Kidney epithelial cell (primary cell): ENCODE data around the gene DYNC1I1. TPM values are rescaled to one million over a fixed set of nuclear protein-coding genes. Genes with fewer than 3 reads are reported as not detected.

Source experiments
- DNase-seq: peaks from one replicate; pipeline ENCODE4 v3.0.0-alpha.2; 2010; ENCODE audit warnings: low read depth
- H3K27me3 ChIP-seq: 2 replicates; pipeline ENCODE4 v1.6.0; 2011; ENCODE audit warnings: low read length; ENCODE audit not compliant: control insufficient read depth, insufficient read depth
- H3K36me3 ChIP-seq: 2 replicates; pipeline ENCODE4 v1.5.1; 2011; ENCODE audit warnings: low read length; ENCODE audit not compliant: control insufficient read depth, insufficient read depth
- H3K4me3 ChIP-seq: 2 replicates; pipeline ENCODE4 v1.5.1; 2011; ENCODE audit warnings: low read depth, mild to moderate bottlenecking, control low read depth, low read length
- total RNA-seq: library from RNA; depleted of rRNA; stranded (reverse); fragments of >200 nt; gene quantifications from 2 replicates; pipeline ENCODE4 v1.2.3, GENCODE V29; 2015
- TF ChIP-seq, protein P1 (sequence below): IDR thresholded peaks from 2 replicates; pipeline ENCODE4 v1.5.1; 2011; ENCODE audit warnings: mild to moderate bottlenecking, moderate library complexity, low read length, control low read depth, inconsistent platforms; ENCODE audit not compliant: insufficient read depth, poor library complexity, severe bottlenecking

The DYNC1I1 gene
- total RNA-seq, 1 donor from 2014 or later: 0.08 TPM

DNA sequence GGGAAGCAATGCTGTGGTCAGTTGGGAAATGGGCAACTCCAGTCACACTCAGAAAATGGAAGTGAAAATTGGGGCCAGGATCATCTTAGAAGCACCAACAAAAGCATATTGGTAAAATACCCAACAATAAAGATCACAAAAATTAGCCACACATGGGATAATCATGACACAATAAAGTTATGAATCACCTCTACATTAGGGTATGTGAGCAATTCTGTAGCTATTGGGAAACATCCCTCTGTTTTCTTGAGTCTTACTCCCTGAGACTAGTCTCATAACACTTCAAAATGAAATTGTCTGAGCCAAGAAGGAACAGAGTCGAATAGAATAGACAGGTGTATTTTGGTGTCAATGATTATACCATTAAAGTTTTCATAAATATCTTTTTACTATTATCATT, 178.3 kb downstream of the DYNC1I1 start:
- TF ChIP-seq, protein P1, sequence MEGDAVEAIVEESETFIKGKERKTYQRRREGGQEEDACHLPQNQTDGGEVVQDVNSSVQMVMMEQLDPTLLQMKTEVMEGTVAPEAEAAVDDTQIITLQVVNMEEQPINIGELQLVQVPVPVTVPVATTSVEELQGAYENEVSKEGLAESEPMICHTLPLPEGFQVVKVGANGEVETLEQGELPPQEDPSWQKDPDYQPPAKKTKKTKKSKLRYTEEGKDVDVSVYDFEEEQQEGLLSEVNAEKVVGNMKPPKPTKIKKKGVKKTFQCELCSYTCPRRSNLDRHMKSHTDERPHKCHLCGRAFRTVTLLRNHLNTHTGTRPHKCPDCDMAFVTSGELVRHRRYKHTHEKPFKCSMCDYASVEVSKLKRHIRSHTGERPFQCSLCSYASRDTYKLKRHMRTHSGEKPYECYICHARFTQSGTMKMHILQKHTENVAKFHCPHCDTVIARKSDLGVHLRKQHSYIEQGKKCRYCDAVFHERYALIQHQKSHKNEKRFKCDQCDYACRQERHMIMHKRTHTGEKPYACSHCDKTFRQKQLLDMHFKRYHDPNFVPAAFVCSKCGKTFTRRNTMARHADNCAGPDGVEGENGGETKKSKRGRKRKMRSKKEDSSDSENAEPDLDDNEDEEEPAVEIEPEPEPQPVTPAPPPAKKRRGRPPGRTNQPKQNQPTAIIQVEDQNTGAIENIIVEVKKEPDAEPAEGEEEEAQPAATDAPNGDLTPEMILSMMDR: no peak
- Histone ChIP-seq H3K4me3 (no peak overlapping the region), H3K36me3 (no peaks in the 10 kb centered on the region), H3K27me3 (no peaks in the 10 kb centered on the region)
- no peak for DNase-seq

DNA sequence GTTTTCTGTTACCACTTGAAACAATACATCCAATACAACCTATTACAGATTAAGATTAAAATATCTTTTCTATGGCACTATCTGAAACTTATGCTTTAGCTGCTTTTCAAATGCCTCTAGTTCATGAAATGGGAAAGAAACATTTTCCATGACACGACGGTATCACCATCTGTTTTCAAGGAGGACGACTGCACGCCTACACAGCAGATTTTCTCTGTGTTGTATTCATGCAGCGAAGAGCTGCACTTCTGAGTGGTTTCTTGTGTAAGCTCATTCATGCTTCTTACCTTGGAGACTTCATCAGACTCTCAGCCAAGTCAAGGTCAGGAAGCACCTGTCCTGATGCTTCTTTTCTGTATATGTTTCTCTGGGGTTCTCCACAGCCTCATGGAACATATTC, 179.2 kb downstream of the DYNC1I1 start:
- no peaks in the 10 kb centered on the region for H3K27me3 ChIP-seq
- TF ChIP-seq, protein P1: no peak
- H3K4me3 ChIP-seq: no peak overlapping the region
- DNase-seq: no peak
- H3K36me3 ChIP-seq: no peaks in the 10 kb centered on the region

DNA sequence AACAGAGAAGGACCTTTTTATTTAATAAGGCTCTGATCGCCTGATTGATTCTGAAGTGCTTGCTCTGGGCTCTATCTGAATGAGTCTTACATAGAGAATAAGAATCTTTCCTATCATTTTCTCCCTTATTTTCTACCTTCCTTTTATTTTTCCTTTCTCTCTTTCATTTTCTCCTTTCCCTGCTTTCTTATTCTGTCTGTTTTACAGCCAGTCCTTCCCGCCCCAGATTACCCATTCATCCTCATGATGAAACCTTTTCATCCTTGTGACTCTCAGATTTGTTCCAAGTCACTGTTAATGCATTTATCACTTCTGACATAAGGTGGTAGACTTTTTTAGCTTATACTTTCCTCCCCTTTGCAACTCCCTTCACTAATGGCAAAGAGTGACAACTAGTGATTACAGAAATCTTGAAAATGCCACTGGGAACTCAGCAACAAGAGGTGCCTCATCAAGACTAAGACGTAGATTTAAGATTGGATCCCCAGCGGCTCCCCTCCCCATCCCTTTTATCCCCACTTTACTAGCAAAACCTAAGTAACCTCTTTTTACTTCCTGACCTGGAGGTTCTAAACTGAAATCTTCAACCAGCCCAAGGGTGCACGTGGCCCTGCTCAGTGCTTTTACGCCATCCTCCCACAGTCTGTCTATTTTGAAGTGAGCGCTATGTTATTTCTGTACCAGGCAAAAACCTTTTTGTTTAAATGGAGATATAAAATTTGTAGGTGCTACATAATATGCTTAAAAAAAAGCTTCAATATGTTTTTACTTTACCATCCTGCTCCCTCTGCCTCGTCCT, 179.8 kb downstream of the DYNC1I1 start:
- TF ChIP-seq, protein P1: no peak
- H3K36me3 ChIP-seq: no peaks in the 10 kb centered on the region
- H3K27me3 ChIP-seq: no peaks in the 10 kb centered on the region
- H3K4me3 ChIP-seq: no peak overlapping the region
- DNase-seq: no peak

DNA sequence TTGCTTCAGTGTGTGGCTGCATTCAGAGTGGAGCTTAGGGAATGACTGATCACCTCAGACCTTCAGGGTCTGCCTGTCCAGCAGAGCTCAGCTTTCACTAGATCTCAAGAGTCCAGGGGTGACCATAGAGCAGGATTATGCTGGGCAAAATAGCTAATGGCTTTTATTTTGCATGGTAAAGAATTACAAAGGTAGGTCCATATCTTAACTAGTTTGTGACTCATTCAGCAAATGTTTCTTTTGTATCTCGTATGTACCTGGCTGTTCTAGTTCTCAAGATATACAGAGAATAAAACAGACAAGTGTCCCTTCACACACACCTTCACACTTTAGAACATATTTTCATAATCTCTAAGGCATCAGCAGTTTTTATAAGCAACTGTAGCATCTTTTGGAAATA, 180.5 kb downstream of the DYNC1I1 start:
- Histone ChIP-seq H3K36me3 (no peaks in the 10 kb centered on the region), H3K27me3 (no peaks in the 10 kb centered on the region), H3K4me3 (no peak overlapping the region)
- DNase-seq: no peak
- TF ChIP-seq, protein P1: no peak

DNA sequence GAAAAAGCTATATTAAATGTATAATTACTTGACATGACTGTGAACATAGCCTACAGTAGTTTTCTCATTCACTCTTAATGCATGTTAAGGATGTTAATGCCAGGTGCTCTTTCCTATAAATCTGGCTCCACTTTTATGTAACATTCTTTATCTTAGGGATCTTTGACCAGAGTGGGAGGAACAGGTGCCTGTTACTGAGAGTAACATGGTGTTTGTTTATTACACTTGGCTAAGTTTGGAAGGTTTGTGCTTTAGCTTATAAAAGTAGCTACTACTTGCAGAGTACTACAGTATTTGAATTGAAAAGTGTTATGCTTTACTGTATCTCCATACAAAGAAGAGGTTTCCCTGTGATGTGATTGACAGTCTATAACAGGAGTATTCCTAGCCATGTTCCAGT, 183.4 kb downstream of the DYNC1I1 start:
- DNase-seq: no peak
- H3K36me3 ChIP-seq: no peaks in the 10 kb centered on the region
- no peak overlapping the region for H3K4me3 ChIP-seq
- H3K27me3 ChIP-seq: no peaks in the 10 kb centered on the region
- TF ChIP-seq, protein P1: no peak

DNA sequence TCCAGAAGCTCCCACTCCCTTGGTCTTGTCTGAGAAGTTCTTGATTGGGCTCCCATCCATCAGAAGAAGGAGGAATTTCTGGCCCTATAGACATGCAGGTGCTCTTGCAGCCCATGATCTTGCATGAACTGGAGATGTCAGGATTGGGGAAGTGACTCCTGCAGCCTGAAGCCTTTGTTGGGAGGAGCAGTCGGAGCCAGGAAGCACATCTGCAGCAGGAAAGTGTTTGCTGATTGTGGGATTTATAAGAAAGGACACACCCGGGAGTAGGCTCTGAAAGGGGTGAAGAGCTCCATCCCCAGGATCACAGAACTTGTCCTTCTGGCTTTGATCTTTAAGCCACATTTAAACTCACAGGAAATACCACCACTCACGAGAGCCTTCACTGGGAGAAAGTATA, 185.2 kb downstream of the DYNC1I1 start:
- TF ChIP-seq, protein P1: no peak
- H3K4me3 ChIP-seq: no peak overlapping the region
- no peaks in the 10 kb centered on the region for H3K36me3 ChIP-seq
- DNase-seq: no peak
- no peaks in the 10 kb centered on the region for H3K27me3 ChIP-seq
